ENCODE data around the gene CMTM3. TPM values are rescaled to one million over a fixed set of nuclear protein-coding genes. Genes with fewer than 3 reads are reported as not detected.

CMTM3 gene
- total and polyA plus RNA-seq, 2 experiments from 2014 or later, result 16.4 to 16.6 TPM

GRCh38 chr16:66608241-66609138, 4.0 kb downstream of the CMTM3 start:
- Histone ChIP-seq H3K79me2 (replicated peaks; ENCODE audit: insufficient read depth) (0 out of 2 replicates have a peak, but pooled peaks cover 4% of the 10 kb centered on the region), H3K4me2 (0 out of 2 replicates have a peak overlapping the region, but pooled peaks have one; percentile 62), H3K9me2 (ENCODE audit: insufficient read depth) (no peaks in the 10 kb centered on the region), H3K4me1 (ENCODE audit: insufficient read depth) (peaks cover 13% of the 10 kb centered on the region), H2AFZ (no peak overlapping the region), H3F3A (replicated peaks; ENCODE audit: low read depth) (no peaks in the 10 kb centered on the region; the same call in 1 of the 2 replicates), H3K27ac (ENCODE audit: low read depth) (peak overlapping the region; percentile 66; the same call in 1 of the 2 replicates), H4K20me1 (replicated peaks; ENCODE audit: insufficient read depth) (peaks cover 12% of the 10 kb centered on the region), H3K36me3 (ENCODE audit: insufficient read depth) (0 out of 2 replicates have a peak, but pooled peaks cover 5% of the 10 kb centered on the region), H3K4me3 (no peak overlapping the region), H3K27me3 (ENCODE audit: insufficient read depth) (no peaks in the 10 kb centered on the region)
- no peaks in the 10 kb centered on the region; the same call in 1 of the 3 replicates for H3K9me3 Mint-ChIP-seq
- peak overlapping the region; percentile 89 for H3K27ac Mint-ChIP-seq
- peaks cover 40% of the 10 kb centered on the region for H3K36me3 Mint-ChIP-seq (ENCODE audit: low read depth)
- peaks cover 31% of the 10 kb centered on the region for H3K4me1 Mint-ChIP-seq
- ATAC-seq (peak; percentile 60), DNase-seq (ENCODE audit: low spot score) (peak; percentile 90)
- no peak overlapping the region for H3K4me3 Mint-ChIP-seq
- peaks cover 13% of the 10 kb centered on the region for H3K27me3 Mint-ChIP-seq (ENCODE audit: insufficient read depth, low read depth, poor library complexity)
- no peak for TF ChIP-seq ETS1 (IDR thresholded peaks at IDR 0.05)
- peak; percentile 87 to 92 for TF ChIP-seq CTCF (conservative IDR thresholded peaks at IDR 0.05; ENCODE audit: low read depth in 2 of 2)

- Histone ChIP-seq H3K4me2 (0 out of 2 replicates have a peak overlapping the region, but pooled peaks have one; percentile 62), H3K27ac (ENCODE audit: low read depth) (peak overlapping the region; percentile 66; the same call in 1 of the 2 replicates), H3K9me2 (ENCODE audit: insufficient read depth) (no peaks in the 10 kb centered on the region), H4K20me1 (replicated peaks; ENCODE audit: insufficient read depth) (peaks cover 12% of the 10 kb centered on the region), H3K4me3 (no peak overlapping the region), H3K79me2 (replicated peaks; ENCODE audit: insufficient read depth) (0 out of 2 replicates have a peak, but pooled peaks cover 4% of the 10 kb centered on the region), H2AFZ (no peak overlapping the region), H3F3A (replicated peaks; ENCODE audit: low read depth) (no peaks in the 10 kb centered on the region; the same call in 1 of the 2 replicates), H3K36me3 (ENCODE audit: insufficient read depth) (0 out of 2 replicates have a peak, but pooled peaks cover 5% of the 10 kb centered on the region), H3K4me1 (ENCODE audit: insufficient read depth) (peaks cover 12% of the 10 kb centered on the region), H3K27me3 (ENCODE audit: insufficient read depth) (no peaks in the 10 kb centered on the region)
- Mint-ChIP-seq H3K4me3 (no peak overlapping the region), H3K27ac (no peak overlapping the region), H3K9me3 (no peaks in the 10 kb centered on the region; the same call in 1 of the 3 replicates), H3K36me3 (ENCODE audit: low read depth) (peaks cover 47% of the 10 kb centered on the region), H3K4me1 (peaks cover 27% of the 10 kb centered on the region), H3K27me3 (ENCODE audit: insufficient read depth, low read depth, poor library complexity) (peaks cover 7% of the 10 kb centered on the region)
- ATAC-seq (no peak), DNase-seq (ENCODE audit: low spot score) (no peak)
- TF ChIP-seq CTCF (conservative IDR thresholded peaks at IDR 0.05; ENCODE audit: low read depth in 2 of 2) (no peak), EZH2phosphoT487 (IDR thresholded peaks at IDR 0.05; ENCODE audit: unreplicated experiment) (no peak), EZH2 (IDR thresholded peaks at IDR 0.05; ENCODE audit: low read depth, unreplicated experiment) (no peak), ZNF462 (CRISPR knock-in tag; IDR thresholded peaks at IDR 0.05) (no peak), ZNF114 (CRISPR knock-in tag; IDR thresholded peaks at IDR 0.05) (no peak), NANOG (IDR thresholded peaks at IDR 0.05; ENCODE audit: borderline replicate concordance) (no peak)
Measured at GRCh38 chr16:66609139-66609510, 4.6 kb downstream of the CMTM3 start.

All from GM23338 (cell line).